ENCODE data around the gene TMEM236. TPM values are rescaled to one million over a fixed set of nuclear protein-coding genes. Genes with fewer than 3 reads are reported as not detected.

The TMEM236 gene
- polyA plus RNA-seq, 1 donor (not counting 4 experiments of a cell fraction or from before 2014, with no cell fraction given) = 0.13 TPM

DNA sequence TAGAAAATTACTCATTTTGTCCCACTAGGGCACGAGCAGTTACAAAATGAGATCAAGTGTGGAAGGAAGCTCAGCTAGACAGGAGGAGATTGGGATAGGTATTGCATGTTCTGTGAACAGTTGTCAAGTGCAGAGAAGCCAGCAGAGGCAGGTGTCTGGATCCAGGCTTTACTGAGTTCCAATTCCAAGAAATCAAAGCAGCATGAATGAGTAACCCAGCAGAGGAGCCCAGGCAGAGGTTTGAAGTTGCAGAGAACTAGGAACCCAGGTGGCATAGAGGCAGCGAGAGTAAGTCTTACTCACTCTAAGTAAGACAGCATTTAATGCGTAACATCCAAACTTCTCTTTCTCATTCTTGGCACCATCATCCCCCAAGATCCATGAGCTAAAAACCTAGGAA is 68.9 kb downstream of the TMEM236 start:
- dilution Hi-C loops (cut with MboI; ENCODE audit: extremely low pct_ligation_motif_present, low sequenced_read_pairs) = no loop called here
- no peak for DNase-seq (ENCODE audit: low read depth, low spot score)
- Histone ChIP-seq H3K9me1 (ENCODE audit: control insufficient read depth, extremely low read depth, insufficient read depth, low read length) (no peaks in the 10 kb centered on the region), H3K4me3 (ENCODE audit: control insufficient read depth in 2 of 3, extremely low read depth in 1 of 3, insufficient read depth in 2 of 3, low read depth in 1 of 3, low read length in 3 of 3) (no peak overlapping the region), H3K4me1 (ENCODE audit: control insufficient read depth, extremely low read depth, insufficient read depth, low read length) (no peaks in the 10 kb centered on the region), H3K27ac (ENCODE audit: control insufficient read depth, insufficient read depth, low read length) (no peak overlapping the region), H3K4me2 (ENCODE audit: control insufficient read depth, extremely low read depth, insufficient read depth, low read depth, low read length) (no peak overlapping the region), H3K79me2 (ENCODE audit: control insufficient read depth, insufficient read depth, low read length) (no peaks in the 10 kb centered on the region), H3K9ac (ENCODE audit: control insufficient read depth, extremely low read depth, insufficient read depth, low read length) (no peak overlapping the region), H3K36me3 (ENCODE audit: control insufficient read depth in 2 of 2, extremely low read depth in 1 of 2, insufficient read depth in 2 of 2, low read length in 2 of 2) (no peaks in the 10 kb centered on the region), H3K9me3 (ENCODE audit: control insufficient read depth, low read depth, low read length) (no peaks in the 10 kb centered on the region), H3K27me3 (ENCODE audit: control insufficient read depth, extremely low read depth, insufficient read depth, low read length) (no peaks in the 10 kb centered on the region), H2AFZ (ENCODE audit: control insufficient read depth, low read length) (no peak overlapping the region), H4K20me1 (ENCODE audit: control insufficient read depth, extremely low read depth, insufficient read depth, low read length) (no peaks in the 10 kb centered on the region)
- TF ChIP-seq, protein P1, sequence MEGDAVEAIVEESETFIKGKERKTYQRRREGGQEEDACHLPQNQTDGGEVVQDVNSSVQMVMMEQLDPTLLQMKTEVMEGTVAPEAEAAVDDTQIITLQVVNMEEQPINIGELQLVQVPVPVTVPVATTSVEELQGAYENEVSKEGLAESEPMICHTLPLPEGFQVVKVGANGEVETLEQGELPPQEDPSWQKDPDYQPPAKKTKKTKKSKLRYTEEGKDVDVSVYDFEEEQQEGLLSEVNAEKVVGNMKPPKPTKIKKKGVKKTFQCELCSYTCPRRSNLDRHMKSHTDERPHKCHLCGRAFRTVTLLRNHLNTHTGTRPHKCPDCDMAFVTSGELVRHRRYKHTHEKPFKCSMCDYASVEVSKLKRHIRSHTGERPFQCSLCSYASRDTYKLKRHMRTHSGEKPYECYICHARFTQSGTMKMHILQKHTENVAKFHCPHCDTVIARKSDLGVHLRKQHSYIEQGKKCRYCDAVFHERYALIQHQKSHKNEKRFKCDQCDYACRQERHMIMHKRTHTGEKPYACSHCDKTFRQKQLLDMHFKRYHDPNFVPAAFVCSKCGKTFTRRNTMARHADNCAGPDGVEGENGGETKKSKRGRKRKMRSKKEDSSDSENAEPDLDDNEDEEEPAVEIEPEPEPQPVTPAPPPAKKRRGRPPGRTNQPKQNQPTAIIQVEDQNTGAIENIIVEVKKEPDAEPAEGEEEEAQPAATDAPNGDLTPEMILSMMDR (optimal IDR thresholded peaks at IDR 0.05 in 1 of 3, IDR thresholded peaks at IDR 0.05 in 1 of 3, conservative IDR thresholded peaks at IDR 0.05 in 1 of 3; ENCODE audit: extremely low read depth in 1 of 3, insufficient read depth in 2 of 3, low read length in 3 of 3) = no peak
- no peak for TF ChIP-seq EZH2 (IDR thresholded peaks at IDR 0.05; ENCODE audit: low read length)
- no peak for FAIRE-seq

GRCh38 chr10:17821893-17822292 is 69.9 kb downstream of the TMEM236 start:
- Histone ChIP-seq H3K9me3 (ENCODE audit: control insufficient read depth, low read depth, low read length) (no peaks in the 10 kb centered on the region), H3K4me3 (ENCODE audit: control insufficient read depth in 2 of 3, extremely low read depth in 1 of 3, insufficient read depth in 2 of 3, low read depth in 1 of 3, low read length in 3 of 3) (no peak overlapping the region), H3K4me2 (ENCODE audit: control insufficient read depth, extremely low read depth, insufficient read depth, low read depth, low read length) (no peak overlapping the region), H3K27ac (ENCODE audit: control insufficient read depth, insufficient read depth, low read length) (no peak overlapping the region), H2AFZ (ENCODE audit: control insufficient read depth, low read length) (no peak overlapping the region), H3K9ac (ENCODE audit: control insufficient read depth, extremely low read depth, insufficient read depth, low read length) (no peak overlapping the region), H3K9me1 (ENCODE audit: control insufficient read depth, extremely low read depth, insufficient read depth, low read length) (no peaks in the 10 kb centered on the region), H4K20me1 (ENCODE audit: control insufficient read depth, extremely low read depth, insufficient read depth, low read length) (no peaks in the 10 kb centered on the region), H3K27me3 (ENCODE audit: control insufficient read depth, extremely low read depth, insufficient read depth, low read length) (no peaks in the 10 kb centered on the region), H3K4me1 (ENCODE audit: control insufficient read depth, extremely low read depth, insufficient read depth, low read length) (no peaks in the 10 kb centered on the region), H3K36me3 (ENCODE audit: control insufficient read depth in 2 of 2, extremely low read depth in 1 of 2, insufficient read depth in 2 of 2, low read length in 2 of 2) (no peaks in the 10 kb centered on the region), H3K79me2 (ENCODE audit: control insufficient read depth, insufficient read depth, low read length) (no peaks in the 10 kb centered on the region)
- dilution Hi-C loops (cut with MboI; ENCODE audit: extremely low pct_ligation_motif_present, low sequenced_read_pairs) = no loop called here
- TF ChIP-seq EZH2 (IDR thresholded peaks at IDR 0.05; ENCODE audit: low read length) = no peak
- TF ChIP-seq, protein P1 (optimal IDR thresholded peaks at IDR 0.05 in 1 of 3, IDR thresholded peaks at IDR 0.05 in 1 of 3, conservative IDR thresholded peaks at IDR 0.05 in 1 of 3; ENCODE audit: extremely low read depth in 1 of 3, insufficient read depth in 2 of 3, low read length in 3 of 3) = no peak
- FAIRE-seq = no peak
- no peak for DNase-seq (ENCODE audit: low read depth, low spot score)
